ENCODE data around the gene KIF4A. TPM values are rescaled to one million over a fixed set of nuclear protein-coding genes. Genes with fewer than 3 reads are reported as not detected.

The KIF4A gene
- total RNA-seq, 1 experiment from 2014 or later, result 35.8 TPM

- no peaks in the 10 kb centered on the region for H3K9me3 ChIP-seq (ENCODE audit: low read length)
- H3K27me3 ChIP-seq (ENCODE audit: low read length), result no peaks in the 10 kb centered on the region
- H3F3A ChIP-seq (ENCODE audit: low read length, unreplicated experiment), result no peaks in the 10 kb centered on the region
- CTCF ChIA-PET, result no interaction called here
- no peak overlapping the region for H2AFZ ChIP-seq (ENCODE audit: low read length)
- H4K20me1 ChIP-seq (ENCODE audit: low read length), result no peaks in the 10 kb centered on the region
- POLR2A ChIA-PET (ENCODE audit: unreplicated experiment), result no interaction called here
- H3K27ac ChIP-seq (ENCODE audit: low read length), result no peak overlapping the region
- no peak overlapping the region for H3K4me3 ChIP-seq (ENCODE audit: low read length)
- TF ChIP-seq EZH2 (IDR thresholded peaks at IDR 0.05; ENCODE audit: low read length, unreplicated experiment) (no peak), EZH2phosphoT487 (IDR thresholded peaks at IDR 0.05; ENCODE audit: borderline replicate concordance, low read length) (no peak)
- TF ChIP-seq, protein P1, sequence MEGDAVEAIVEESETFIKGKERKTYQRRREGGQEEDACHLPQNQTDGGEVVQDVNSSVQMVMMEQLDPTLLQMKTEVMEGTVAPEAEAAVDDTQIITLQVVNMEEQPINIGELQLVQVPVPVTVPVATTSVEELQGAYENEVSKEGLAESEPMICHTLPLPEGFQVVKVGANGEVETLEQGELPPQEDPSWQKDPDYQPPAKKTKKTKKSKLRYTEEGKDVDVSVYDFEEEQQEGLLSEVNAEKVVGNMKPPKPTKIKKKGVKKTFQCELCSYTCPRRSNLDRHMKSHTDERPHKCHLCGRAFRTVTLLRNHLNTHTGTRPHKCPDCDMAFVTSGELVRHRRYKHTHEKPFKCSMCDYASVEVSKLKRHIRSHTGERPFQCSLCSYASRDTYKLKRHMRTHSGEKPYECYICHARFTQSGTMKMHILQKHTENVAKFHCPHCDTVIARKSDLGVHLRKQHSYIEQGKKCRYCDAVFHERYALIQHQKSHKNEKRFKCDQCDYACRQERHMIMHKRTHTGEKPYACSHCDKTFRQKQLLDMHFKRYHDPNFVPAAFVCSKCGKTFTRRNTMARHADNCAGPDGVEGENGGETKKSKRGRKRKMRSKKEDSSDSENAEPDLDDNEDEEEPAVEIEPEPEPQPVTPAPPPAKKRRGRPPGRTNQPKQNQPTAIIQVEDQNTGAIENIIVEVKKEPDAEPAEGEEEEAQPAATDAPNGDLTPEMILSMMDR (conservative IDR thresholded peaks at IDR 0.05; ENCODE audit: low read depth, low read length), result no peak
- no peak overlapping the region for H3K9ac ChIP-seq (ENCODE audit: low read length)
- ATAC-seq, result no peak
- no peaks in the 10 kb centered on the region for H3K9me2 ChIP-seq (replicated peaks; ENCODE audit: low read length)
- DNase-seq, result no peak
- no peak overlapping the region for H3K4me2 ChIP-seq (ENCODE audit: low read length)
- no peaks in the 10 kb centered on the region for H3K36me3 ChIP-seq (ENCODE audit: low read depth, low read length)
- peaks cover 23% of the 10 kb centered on the region for H3K4me1 ChIP-seq (ENCODE audit: insufficient read depth, low read length)
- intact Hi-C loops (cut with micrococcal nuclease), result no loop called here
- H3K79me2 ChIP-seq (ENCODE audit: low read length), result no peaks in the 10 kb centered on the region
- no TSS peak for BruUV-seq (replicated peaks)
Observed at GRCh38 chrX:70436343-70436742, 146.4 kb downstream of the KIF4A start.

GRCh38 chrX:70437011-70437410, 147.1 kb downstream of the KIF4A start:
- no TSS peak for BruUV-seq (replicated peaks)
- Histone ChIP-seq H3K9me2 (replicated peaks; ENCODE audit: low read length) (no peaks in the 10 kb centered on the region), H3K79me2 (ENCODE audit: low read length) (no peaks in the 10 kb centered on the region), H3K9me3 (ENCODE audit: low read length) (no peaks in the 10 kb centered on the region), H3K9ac (ENCODE audit: low read length) (no peak overlapping the region), H4K20me1 (ENCODE audit: low read length) (no peaks in the 10 kb centered on the region), H2AFZ (ENCODE audit: low read length) (no peak overlapping the region), H3K4me3 (ENCODE audit: low read length) (no peak overlapping the region), H3K27me3 (ENCODE audit: low read length) (no peaks in the 10 kb centered on the region), H3K4me1 (ENCODE audit: insufficient read depth, low read length) (peaks cover 23% of the 10 kb centered on the region), H3F3A (ENCODE audit: low read length, unreplicated experiment) (no peaks in the 10 kb centered on the region), H3K4me2 (ENCODE audit: low read length) (no peak overlapping the region), H3K27ac (ENCODE audit: low read length) (no peak overlapping the region), H3K36me3 (ENCODE audit: low read depth, low read length) (no peaks in the 10 kb centered on the region)
- POLR2A ChIA-PET (ENCODE audit: unreplicated experiment), result no interaction called here
- DNase-seq, result no peak
- no peak for TF ChIP-seq EZH2 (IDR thresholded peaks at IDR 0.05; ENCODE audit: low read length, unreplicated experiment)
- TF ChIP-seq EZH2phosphoT487 (IDR thresholded peaks at IDR 0.05; ENCODE audit: borderline replicate concordance, low read length), result no peak
- TF ChIP-seq, protein P1 (conservative IDR thresholded peaks at IDR 0.05; ENCODE audit: low read depth, low read length), result no peak
- CTCF ChIA-PET, result no interaction called here
- intact Hi-C loops (cut with micrococcal nuclease), result no loop called here
- no peak for ATAC-seq

DNA sequence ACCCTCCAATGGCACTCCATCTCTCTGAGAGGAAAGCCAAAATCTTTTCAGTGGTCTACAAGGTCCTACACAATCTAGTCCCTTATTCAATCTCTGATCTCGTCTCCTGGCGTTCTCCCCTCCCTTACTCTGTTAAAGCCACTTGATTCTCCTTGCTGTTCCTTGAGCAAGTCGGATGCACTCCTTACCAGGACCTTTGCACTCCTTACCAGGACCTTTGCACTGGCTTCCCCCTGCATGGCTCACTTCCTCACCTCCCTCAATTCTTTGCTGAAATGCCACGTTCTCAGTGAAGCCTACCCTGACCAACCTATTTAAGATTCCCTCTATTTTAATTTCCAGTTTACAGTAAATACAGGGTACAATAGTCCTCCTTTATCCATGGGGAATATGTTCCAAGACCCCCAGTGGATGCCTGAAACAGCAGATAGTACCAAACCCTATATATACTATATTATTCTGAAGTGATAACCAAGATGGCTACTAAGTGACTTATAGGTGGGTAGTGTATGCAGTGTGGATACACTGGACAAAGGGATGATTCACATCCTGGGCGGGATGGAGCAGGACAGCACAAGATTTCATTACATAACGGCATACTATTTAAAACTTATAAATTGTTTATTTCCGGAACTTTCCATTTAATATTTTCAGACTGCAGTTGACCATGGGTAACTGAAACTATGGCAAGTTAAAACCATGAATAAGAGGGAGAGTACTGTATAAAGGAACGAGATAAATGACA, 148.2 kb downstream of the KIF4A start:
- TF ChIP-seq, protein P1 (conservative IDR thresholded peaks at IDR 0.05; ENCODE audit: low read depth, low read length), result no peak
- TF ChIP-seq EZH2phosphoT487 (IDR thresholded peaks at IDR 0.05; ENCODE audit: borderline replicate concordance, low read length) (no peak), EZH2 (IDR thresholded peaks at IDR 0.05; ENCODE audit: low read length, unreplicated experiment) (no peak)
- DNase-seq, result peak; percentile 19
- H3K36me3 ChIP-seq (ENCODE audit: low read depth, low read length), result no peaks in the 10 kb centered on the region
- no TSS peak for BruUV-seq (replicated peaks)
- H3K79me2 ChIP-seq (ENCODE audit: low read length), result no peaks in the 10 kb centered on the region
- H3K9me3 ChIP-seq (ENCODE audit: low read length), result no peaks in the 10 kb centered on the region
- no peak overlapping the region for H3K4me3 ChIP-seq (ENCODE audit: low read length)
- H3K9ac ChIP-seq (ENCODE audit: low read length), result no peak overlapping the region
- intact Hi-C loops (cut with micrococcal nuclease), result no loop called here
- no peak for ATAC-seq
- no peak overlapping the region for H3K27ac ChIP-seq (ENCODE audit: low read length)
- H2AFZ ChIP-seq (ENCODE audit: low read length), result no peak overlapping the region
- CTCF ChIA-PET, result no interaction called here
- H4K20me1 ChIP-seq (ENCODE audit: low read length), result no peaks in the 10 kb centered on the region
- no peaks in the 10 kb centered on the region for H3K27me3 ChIP-seq (ENCODE audit: low read length)
- H3F3A ChIP-seq (ENCODE audit: low read length, unreplicated experiment), result no peaks in the 10 kb centered on the region
- H3K4me1 ChIP-seq (ENCODE audit: insufficient read depth, low read length), result peaks cover 23% of the 10 kb centered on the region
- POLR2A ChIA-PET (ENCODE audit: unreplicated experiment), result no interaction called here
- no peaks in the 10 kb centered on the region for H3K9me2 ChIP-seq (replicated peaks; ENCODE audit: low read length)
- no peak overlapping the region for H3K4me2 ChIP-seq (ENCODE audit: low read length)

Data from PC-3 (cell line).